GM04503 (cell line): ENCODE measurements around the gene OLFML2B.

ENCODE experiments used
- DNase-seq: peaks from one replicate; pipeline ENCODE4 v3.0.0-alpha.2; 2012; ENCODE audit warnings: low read depth

Gene OLFML2B

DNA sequence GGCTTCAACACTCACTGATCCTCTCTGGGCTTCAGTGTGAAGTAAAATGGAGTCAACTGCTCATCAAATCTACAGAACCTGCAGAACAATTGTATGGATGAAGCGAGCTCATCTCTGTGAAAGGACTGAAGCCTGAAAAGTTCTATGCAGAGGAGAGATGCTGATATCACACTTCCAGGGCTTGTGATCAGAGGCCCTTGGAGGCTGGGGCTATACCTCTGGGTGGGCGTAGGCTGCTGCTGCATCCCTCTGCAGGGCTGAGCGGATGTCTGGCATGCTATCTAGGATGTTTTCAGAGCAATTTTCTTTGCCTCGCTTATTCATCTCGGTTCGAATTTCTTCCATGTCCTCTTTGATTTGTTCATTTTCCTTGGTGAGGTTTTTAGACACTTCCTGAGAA is 17.6 kb downstream of the OLFML2B start:
- no peak for DNase-seq

GRCh38 chr1:162004441-162004950 is 19.2 kb downstream of the OLFML2B start:
- no peak for DNase-seq

GRCh38 chr1:162003830-162004215 is 19.8 kb downstream of the OLFML2B start:
- peak; percentile 76 for DNase-seq

DNA sequence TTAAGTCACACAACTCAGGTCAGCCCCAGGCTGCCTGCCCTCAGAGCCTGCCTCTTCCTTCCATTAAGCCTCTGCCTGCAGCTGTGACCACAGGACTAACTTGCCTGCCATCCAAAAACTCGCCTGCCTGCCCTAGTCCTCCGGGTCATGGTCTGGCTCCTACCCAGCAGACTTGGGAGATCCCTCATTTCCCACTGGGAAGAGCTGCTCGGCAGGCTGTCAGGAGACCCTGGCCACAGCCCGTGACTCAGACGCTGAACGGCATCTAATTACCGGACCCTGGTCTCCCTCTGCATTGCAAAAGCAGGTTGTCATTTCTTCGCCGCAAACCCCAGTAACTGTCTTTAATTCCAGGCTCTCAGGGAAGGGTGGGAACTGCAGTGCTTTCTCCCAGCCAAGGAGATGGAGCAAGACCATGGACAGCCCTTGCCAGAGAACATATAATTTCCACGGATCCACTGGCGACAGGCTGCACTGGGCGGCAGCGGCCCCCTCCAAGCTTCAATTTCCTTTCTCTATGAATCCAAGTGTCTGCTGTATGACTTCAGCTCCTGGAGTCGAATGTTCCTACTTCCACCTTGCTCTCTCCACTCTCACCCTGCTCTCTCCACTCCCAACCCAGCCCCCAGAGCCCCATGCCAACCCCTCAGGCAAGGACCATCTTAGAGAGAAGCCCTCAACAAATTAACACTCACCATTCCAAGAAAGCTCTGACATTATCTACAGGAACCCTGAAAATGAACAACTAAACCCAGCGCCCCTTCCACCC is 20.4 kb downstream of the OLFML2B start:
- peak; percentile 99 for DNase-seq

GRCh38 chr1:162000053-162000420 is 23.6 kb downstream of the OLFML2B start:
- no peak for DNase-seq

- DNase-seq = no peak
Measured at GRCh38 chr1:161999301-162000052, 24.2 kb downstream of the OLFML2B start.

DNA sequence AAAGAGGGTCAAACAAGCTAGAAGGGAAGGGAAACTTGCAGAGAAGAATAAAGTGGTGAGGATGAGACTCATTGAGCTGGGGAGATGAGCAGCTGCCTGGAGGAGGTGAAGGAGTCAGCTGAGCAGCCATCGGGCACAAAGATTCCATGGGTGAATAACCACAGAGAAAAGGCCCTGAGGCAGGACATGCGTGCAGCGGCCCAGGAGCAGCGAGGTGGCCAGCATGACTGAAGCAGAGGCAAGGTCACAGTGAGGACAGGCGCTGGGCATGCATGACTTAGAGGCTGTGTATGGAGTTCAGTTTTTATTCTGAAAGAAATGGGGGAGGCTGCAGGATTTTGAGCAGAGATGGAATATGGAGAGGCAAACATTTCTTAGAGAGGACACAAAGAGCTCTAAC is 24.9 kb downstream of the OLFML2B start:
- no peak for DNase-seq

GRCh38 chr1:161997152-161997551 is 26.5 kb downstream of the OLFML2B start:
- no peak for DNase-seq

DNA sequence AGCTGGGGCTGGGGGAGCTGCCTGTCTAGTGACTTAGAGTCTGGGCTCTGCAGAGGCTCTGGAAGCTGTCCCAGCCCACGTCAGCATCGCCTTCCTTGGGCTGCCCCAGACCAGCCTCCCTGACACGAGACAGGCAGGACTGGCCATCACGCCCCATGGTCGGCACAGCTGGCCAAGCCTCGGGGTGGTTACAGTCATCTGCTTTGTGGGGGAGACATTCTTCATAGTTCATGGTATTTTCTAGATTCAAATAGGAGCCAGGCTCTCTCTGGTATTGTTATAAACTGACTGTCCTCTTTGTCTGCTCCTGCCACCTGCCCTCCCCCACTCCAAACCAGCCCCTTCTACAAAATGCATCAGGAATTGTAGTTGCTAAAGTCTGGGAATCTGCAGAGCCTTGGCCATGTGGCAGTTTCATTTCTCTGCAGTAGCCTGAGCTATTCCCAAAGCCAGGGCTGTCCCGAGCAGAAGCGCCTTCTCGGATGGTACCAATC is 29.4 kb downstream of the OLFML2B start:
- DNase-seq = no peak

DNA sequence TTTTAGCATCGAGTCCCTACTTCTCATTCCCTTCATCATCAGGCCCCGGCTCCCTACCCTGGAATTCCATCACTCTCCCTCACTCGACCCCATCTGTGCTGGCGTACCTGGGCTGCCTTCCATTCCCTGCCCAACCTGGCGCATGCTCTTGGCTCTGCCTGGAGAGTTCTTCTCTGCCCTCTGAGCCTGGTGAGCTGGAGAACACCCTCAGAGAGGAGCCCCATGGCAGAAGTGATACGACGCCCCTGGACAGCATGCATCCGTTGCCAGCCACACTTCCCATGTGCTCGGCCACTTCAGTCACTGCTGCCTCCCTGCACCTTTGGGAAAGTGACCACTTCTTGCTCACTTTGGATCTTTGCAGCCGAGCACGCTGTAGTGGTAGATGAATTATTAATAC is 30.1 kb downstream of the OLFML2B start:
- DNase-seq = no peak

GRCh38 chr1:161989786-161990185 is 33.9 kb downstream of the OLFML2B start:
- no peak for DNase-seq

- no peak for DNase-seq
Measured at GRCh38 chr1:161989108-161989507, 34.6 kb downstream of the OLFML2B start.

DNA sequence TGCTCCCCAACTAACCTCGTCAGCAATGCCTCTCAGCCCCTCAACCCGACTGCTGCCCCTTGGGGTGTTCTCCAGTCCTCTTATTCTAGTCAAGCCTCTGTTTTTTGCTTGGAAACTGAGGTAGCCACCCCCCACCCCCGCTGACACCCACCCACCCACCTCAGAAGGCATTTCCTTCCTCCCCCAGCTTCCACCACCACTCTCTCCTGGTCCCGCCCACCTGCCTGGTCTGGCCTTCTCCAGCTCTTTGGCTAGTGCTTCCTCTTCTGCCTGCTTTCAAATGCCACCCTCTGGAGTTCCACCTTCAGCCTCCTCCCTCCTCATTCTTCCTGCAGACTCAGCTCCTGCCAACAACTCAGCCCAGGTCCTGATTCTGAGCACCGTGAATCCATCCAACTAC is 35.3 kb downstream of the OLFML2B start:
- no peak for DNase-seq

DNA sequence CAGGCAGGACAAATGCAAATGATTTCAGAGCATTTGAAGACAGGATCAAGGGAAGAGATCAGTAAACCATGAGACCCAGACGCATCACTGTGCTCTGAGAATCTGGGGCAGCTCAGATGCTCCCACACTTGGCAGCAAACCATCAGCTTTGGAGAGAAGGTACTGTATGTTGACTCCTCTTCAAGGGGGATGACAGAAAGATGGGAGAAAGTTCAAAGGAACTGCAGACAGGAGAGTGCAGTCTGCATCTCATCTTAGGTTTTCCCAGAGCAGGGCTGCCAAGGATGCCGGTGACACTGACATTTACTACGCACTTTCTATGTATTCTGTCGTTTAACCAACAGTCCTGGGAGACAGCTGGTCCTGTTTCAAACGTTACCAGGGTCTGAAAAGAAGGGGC is 35.8 kb downstream of the OLFML2B start:
- no peak for DNase-seq

DNA sequence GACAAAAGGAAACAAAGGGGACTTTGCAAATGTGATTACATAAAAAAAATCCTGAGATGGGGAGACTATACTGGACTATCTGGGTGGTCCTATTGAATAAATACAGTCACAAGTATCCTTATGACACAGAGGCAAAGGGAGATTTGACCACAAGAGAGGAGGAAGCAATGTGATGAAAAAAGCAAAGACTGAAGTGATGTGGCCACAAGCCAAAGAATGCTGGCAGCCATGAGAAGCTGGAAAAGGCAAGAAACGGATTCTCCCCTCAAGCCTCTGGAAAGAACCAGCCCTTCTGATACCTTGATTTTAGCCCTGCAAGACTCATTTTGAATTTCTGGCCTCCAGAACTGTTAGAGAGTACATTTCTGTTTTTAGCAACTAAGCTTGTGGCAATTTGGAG is 36.4 kb downstream of the OLFML2B start:
- no peak for DNase-seq

GRCh38 chr1:161986328-161986727 is 37.3 kb downstream of the OLFML2B start:
- no peak for DNase-seq

DNA sequence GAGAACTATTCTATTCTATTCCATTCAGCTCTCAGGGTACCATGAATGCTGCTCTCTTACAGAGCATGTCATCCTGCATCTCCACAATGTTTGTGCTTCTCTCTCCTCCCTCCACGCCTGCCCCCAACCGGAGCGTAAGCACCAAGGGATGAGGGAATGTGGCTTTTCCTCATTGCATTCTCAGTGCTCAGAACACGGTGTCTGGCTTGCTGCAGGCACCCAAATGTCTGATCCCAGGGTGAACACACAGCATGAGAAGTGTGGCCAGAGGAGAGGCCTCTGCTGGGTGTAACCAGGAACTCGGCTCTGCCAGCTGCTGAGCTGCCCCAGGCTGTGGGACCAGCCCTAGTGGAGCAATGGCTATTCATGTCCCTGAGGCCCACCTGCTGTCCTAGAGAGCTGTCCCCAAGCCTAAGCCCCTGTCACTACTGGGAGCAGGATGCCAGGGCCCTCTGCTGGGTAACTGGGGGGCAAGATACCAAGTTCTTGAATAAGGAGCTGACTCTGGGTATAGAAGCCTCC is 38.3 kb downstream of the OLFML2B start:
- DNase-seq = no peak

- no peak for DNase-seq
Measured at GRCh38 chr1:161983725-161984124, 39.9 kb downstream of the OLFML2B start.

DNA sequence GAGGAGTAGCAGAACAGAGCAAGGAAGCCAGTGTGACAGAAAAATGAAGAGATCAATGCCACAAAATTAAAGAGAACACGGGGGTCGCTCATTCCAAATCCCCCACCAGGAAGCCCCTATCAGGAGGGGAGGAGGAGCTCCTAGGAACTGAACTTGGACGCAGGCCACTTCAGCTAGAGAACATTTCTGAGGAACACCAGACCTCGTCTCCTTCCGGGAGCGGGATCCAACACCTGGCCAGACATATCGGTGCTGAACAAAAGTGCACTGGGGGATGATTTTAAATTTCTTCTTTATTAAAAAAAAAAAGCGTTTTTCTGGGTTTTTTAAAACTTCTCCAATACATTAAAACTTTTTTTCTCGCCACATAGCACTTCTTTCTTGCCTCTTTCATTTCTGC is 40.8 kb downstream of the OLFML2B start:
- DNase-seq = no peak

- DNase-seq = no peak
Measured at GRCh38 chr1:161982507-161982895, 41.2 kb downstream of the OLFML2B start.

GRCh38 chr1:161981735-161982506 is 41.7 kb downstream of the OLFML2B start:
- DNase-seq = no peak

GRCh38 chr1:161981126-161981525 is 42.5 kb downstream of the OLFML2B start:
- no peak for DNase-seq
